Choroid plexus epithelial cell (primary cell): ENCODE data around the gene SUDS3.

ENCODE experiments used
- DNase-seq: peaks from one replicate; pipeline ENCODE4 v3.0.0-alpha.2; 2010; ENCODE audit warnings: low read depth
- H3K4me3 ChIP-seq: 2 replicates; pipeline ENCODE4 v1.5.1; 2011; ENCODE audit warnings: low read depth, mild to moderate bottlenecking, control low read depth, low read length, moderate library complexity
- TF ChIP-seq, protein P1 (sequence below): conservative IDR thresholded peaks from 2 replicates; pipeline ENCODE4 v1.5.1; 2011; ENCODE audit warnings: low read depth, mild to moderate bottlenecking, control low read depth, inconsistent platforms, low read length, moderate library complexity

SUDS3 gene

DNA sequence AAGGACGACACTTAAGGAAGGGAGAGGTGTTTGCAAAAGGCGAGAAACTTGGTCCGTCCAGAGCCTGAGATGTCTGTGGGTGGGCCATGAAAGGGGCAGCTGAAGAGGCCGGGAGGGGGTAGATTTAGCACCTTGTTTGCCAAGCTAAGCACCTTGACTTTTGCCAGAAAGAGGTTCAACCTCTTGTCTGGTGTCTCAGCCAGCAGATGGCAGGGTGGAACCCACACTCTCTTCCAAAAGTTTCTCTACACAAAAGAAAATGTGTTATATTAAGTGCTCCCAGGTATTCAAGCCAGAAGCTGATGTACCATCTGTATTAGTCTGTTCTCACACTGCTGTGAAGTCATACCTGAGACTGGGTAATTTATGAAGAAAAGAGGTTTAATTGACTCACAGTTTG is 69.9 kb downstream of the SUDS3 start:
- no peak for DNase-seq
- TF ChIP-seq, protein P1, sequence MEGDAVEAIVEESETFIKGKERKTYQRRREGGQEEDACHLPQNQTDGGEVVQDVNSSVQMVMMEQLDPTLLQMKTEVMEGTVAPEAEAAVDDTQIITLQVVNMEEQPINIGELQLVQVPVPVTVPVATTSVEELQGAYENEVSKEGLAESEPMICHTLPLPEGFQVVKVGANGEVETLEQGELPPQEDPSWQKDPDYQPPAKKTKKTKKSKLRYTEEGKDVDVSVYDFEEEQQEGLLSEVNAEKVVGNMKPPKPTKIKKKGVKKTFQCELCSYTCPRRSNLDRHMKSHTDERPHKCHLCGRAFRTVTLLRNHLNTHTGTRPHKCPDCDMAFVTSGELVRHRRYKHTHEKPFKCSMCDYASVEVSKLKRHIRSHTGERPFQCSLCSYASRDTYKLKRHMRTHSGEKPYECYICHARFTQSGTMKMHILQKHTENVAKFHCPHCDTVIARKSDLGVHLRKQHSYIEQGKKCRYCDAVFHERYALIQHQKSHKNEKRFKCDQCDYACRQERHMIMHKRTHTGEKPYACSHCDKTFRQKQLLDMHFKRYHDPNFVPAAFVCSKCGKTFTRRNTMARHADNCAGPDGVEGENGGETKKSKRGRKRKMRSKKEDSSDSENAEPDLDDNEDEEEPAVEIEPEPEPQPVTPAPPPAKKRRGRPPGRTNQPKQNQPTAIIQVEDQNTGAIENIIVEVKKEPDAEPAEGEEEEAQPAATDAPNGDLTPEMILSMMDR = no peak
- no peak overlapping the region for H3K4me3 ChIP-seq

DNA sequence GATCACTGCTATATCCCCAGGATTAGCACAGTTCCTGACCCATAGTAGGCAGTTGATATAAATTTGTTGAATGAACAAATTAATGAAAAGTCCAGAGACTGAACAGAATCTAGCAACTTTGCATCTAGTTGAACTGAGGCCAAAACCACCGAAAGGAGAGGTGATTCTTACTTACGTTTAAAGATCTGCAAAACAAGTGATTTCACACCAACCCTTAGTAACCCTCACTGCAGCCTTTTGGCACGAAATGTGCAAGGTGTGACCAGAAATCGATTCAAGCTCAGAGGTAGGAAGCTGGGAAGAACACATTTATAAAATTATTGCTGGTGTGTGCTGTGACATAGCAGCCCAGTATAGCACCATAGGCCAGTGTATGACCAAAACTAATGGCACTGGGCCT is 70.8 kb downstream of the SUDS3 start:
- H3K4me3 ChIP-seq = no peak overlapping the region
- TF ChIP-seq, protein P1 = no peak
- no peak for DNase-seq

DNA sequence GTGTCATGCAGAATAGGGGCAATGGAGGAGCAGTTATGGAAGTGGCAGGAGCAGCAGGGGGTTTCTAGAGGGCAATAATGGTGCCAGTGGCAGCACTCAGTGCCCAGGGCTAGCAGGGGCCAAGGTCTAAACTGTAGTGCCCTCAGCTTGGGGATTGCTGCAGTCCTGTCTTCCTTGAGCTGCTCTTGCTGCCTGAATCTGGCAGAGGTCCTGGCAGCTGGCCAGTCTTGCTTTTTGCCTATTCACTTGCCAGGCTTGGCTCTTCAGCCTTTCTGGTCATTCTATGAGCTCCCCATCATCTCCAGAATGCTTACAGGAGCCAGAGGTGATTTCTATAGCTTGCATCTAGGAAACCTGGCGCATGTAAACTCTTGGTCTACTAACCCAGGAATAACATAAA is 72.0 kb downstream of the SUDS3 start:
- H3K4me3 ChIP-seq = no peak overlapping the region
- TF ChIP-seq, protein P1 = no peak
- DNase-seq = no peak

DNA sequence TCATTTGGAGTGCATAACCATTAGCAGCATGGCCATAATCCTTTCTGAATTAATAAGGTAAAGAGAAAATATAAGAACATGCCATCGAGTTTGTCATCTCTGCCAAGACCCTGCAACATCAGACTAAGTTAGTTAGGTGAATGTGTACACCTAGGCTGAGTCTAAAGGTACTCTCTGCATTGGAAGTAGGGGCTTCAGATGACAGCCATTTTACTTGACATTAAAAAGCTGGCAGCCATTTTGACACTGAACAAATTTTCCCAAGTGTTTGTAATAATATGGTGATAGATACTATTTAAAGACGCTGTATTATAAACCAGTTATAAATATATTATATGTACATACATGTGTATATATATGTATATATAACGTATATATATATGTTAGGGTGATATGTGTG is 79.0 kb downstream of the SUDS3 start:
- TF ChIP-seq, protein P1 = no peak
- no peak for DNase-seq
- no peak overlapping the region for H3K4me3 ChIP-seq

DNA sequence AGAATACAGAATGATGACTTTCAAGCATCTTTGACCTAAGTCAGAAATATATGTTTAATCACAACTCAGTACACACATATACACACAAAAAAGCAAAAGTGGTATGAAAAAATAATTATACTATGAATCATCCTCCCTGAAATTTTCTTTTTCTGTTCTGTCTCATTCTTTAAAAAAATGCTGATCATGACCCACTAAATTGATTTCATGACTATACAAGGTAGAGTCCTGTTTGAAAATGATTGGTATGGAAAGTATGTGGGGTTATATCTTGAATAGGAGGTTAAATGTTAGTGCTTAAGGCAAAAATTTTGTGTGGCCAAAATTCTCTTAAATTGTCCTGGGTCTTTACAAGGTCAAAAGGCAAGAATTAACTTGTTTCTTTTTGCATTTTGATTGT is 80.4 kb downstream of the SUDS3 start:
- TF ChIP-seq, protein P1 = no peak
- H3K4me3 ChIP-seq = no peak overlapping the region
- no peak for DNase-seq

DNA sequence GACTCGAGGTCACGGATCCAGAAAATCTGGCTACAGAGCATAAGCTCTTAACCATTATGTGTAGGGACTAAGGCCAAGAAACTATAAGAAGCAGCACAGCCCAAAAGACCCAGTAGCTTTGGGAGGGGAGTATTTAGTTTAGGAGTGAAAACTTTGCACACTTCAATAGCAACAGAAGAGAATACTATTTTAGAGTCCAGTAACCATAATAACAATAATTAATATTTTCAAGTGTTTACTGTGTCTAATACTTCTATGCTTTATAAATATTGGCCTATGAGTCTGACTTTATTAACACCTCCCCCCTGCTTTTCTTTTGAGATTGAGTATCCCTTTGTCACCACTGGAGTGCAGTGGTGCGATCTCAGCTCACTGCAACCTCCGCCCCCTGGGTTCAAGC is 82.8 kb downstream of the SUDS3 start:
- TF ChIP-seq, protein P1 = no peak
- DNase-seq = no peak
- H3K4me3 ChIP-seq = no peak overlapping the region

DNA sequence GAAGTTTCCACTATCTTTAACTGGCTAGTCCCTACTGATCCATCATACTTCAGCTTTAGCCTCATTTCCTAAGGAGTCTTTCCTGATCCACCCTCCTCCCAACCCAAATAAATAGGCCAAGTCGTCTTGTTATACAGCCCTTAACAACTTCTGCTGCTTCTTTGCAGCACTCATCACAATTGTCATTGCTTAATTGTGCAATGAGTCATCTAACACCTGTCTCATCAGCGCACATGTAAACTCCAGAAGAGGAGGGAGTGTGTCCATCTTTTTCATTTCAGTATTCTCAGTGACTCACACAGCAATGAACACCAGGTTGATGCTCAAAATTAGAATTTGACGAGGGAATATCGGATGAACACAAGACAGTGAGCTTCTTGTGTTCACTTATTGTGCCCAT is 87.3 kb downstream of the SUDS3 start:
- TF ChIP-seq, protein P1 = no peak
- no peak for DNase-seq
- H3K4me3 ChIP-seq = no peak overlapping the region
